ENCODE results near the gene FAM47E.
"Not testable (repeated sequence)": the region's sequence is repeated elsewhere in the genome, so short reads cannot be mapped to it uniquely, and the experiment has no call there.

Gene FAM47E

GRCh38 chr4:76267811-76268210 is 16.3 kb downstream of the FAM47E start:
- no peak for DNase-seq (ENCODE audit: low spot score)
- no peaks in the 10 kb centered on the region for H3K36me3 Mint-ChIP-seq (ENCODE audit: low read depth)
- H3K27me3 Mint-ChIP-seq (ENCODE audit: low read depth) = peaks cover 11% of the 10 kb centered on the region
- no peak overlapping the region for H3K27ac Mint-ChIP-seq
- no peaks in the 10 kb centered on the region for H3K4me1 Mint-ChIP-seq (ENCODE audit: low read depth)
- no peaks in the 10 kb centered on the region for H3K9me3 Mint-ChIP-seq
- no peak overlapping the region for H3K4me3 Mint-ChIP-seq

GRCh38 chr4:76270244-76271175 is 19.0 kb downstream of the FAM47E start:
- Mint-ChIP-seq H3K4me3 (no peak overlapping the region), H3K36me3 (ENCODE audit: low read depth) (no peaks in the 10 kb centered on the region), H3K27me3 (ENCODE audit: low read depth) (peaks cover 29% of the 10 kb centered on the region), H3K9me3 (no peaks in the 10 kb centered on the region), H3K4me1 (ENCODE audit: low read depth) (no peaks in the 10 kb centered on the region), H3K27ac (no peak overlapping the region)
- no peak for DNase-seq (ENCODE audit: low spot score)

- Mint-ChIP-seq H3K4me3 (no peak overlapping the region), H3K27me3 (ENCODE audit: low read depth) (peaks cover 34% of the 10 kb centered on the region)
Observed at GRCh38 chr4:76271248-76271647, 19.7 kb downstream of the FAM47E start.

GRCh38 chr4:76272073-76272472 is 20.6 kb downstream of the FAM47E start:
- Mint-ChIP-seq H3K36me3 (ENCODE audit: low read depth) (no peaks in the 10 kb centered on the region), H3K4me3 (no peak overlapping the region), H3K4me1 (ENCODE audit: low read depth) (no peaks in the 10 kb centered on the region), H3K9me3 (no peaks in the 10 kb centered on the region), H3K27me3 (ENCODE audit: low read depth) (peaks cover 34% of the 10 kb centered on the region), H3K27ac (no peak overlapping the region)
- DNase-seq (ENCODE audit: low spot score) = no peak

More at GRCh38 chr4:76271248-76271647, 19.7 kb downstream of the FAM47E start:
- no peaks in the 10 kb centered on the region for H3K9me3 Mint-ChIP-seq
- H3K36me3 Mint-ChIP-seq (ENCODE audit: low read depth) = no peaks in the 10 kb centered on the region
- no peaks in the 10 kb centered on the region for H3K4me1 Mint-ChIP-seq (ENCODE audit: low read depth)
- DNase-seq (ENCODE audit: low spot score) = no peak
- H3K27ac Mint-ChIP-seq = no peak overlapping the region

- H3K4me1 Mint-ChIP-seq (ENCODE audit: low read depth) = no peaks in the 10 kb centered on the region
Observed at GRCh38 chr4:76272582-76272981, 21.1 kb downstream of the FAM47E start.

GRCh38 chr4:76272999-76273398 is 21.5 kb downstream of the FAM47E start:
- H3K36me3 Mint-ChIP-seq (ENCODE audit: low read depth) = no peaks in the 10 kb centered on the region
- no peak for DNase-seq (ENCODE audit: low spot score)
- H3K4me3 Mint-ChIP-seq = no peak overlapping the region
- no peaks in the 10 kb centered on the region for H3K9me3 Mint-ChIP-seq
- no peak overlapping the region for H3K27ac Mint-ChIP-seq
- H3K27me3 Mint-ChIP-seq (ENCODE audit: low read depth) = peaks cover 34% of the 10 kb centered on the region
- no peaks in the 10 kb centered on the region for H3K4me1 Mint-ChIP-seq (ENCODE audit: low read depth)

More at GRCh38 chr4:76272582-76272981, 21.1 kb downstream of the FAM47E start:
- Mint-ChIP-seq H3K4me3 (no peak overlapping the region), H3K9me3 (no peaks in the 10 kb centered on the region), H3K27me3 (ENCODE audit: low read depth) (peaks cover 34% of the 10 kb centered on the region), H3K27ac (no peak overlapping the region), H3K36me3 (ENCODE audit: low read depth) (no peaks in the 10 kb centered on the region)
- no peak for DNase-seq (ENCODE audit: low spot score)

- Mint-ChIP-seq H3K36me3 (ENCODE audit: low read depth) (no peaks in the 10 kb centered on the region), H3K4me1 (ENCODE audit: low read depth) (no peaks in the 10 kb centered on the region), H3K9me3 (no peaks in the 10 kb centered on the region), H3K4me3 (no peak overlapping the region), H3K27me3 (ENCODE audit: low read depth) (peaks cover 38% of the 10 kb centered on the region), H3K27ac (no peak overlapping the region)
- no peak for DNase-seq (ENCODE audit: low spot score)
Observed at GRCh38 chr4:76275486-76276124, 24.1 kb downstream of the FAM47E start.

GRCh38 chr4:76276813-76277212 is 25.3 kb downstream of the FAM47E start:
- Mint-ChIP-seq H3K4me1 (ENCODE audit: low read depth) (no peaks in the 10 kb centered on the region), H3K9me3 (no peaks in the 10 kb centered on the region)

GRCh38 chr4:76277667-76278066 is 26.1 kb downstream of the FAM47E start:
- H3K9me3 Mint-ChIP-seq = no peaks in the 10 kb centered on the region
- H3K4me3 Mint-ChIP-seq = no peak overlapping the region
- no peaks in the 10 kb centered on the region for H3K4me1 Mint-ChIP-seq (ENCODE audit: low read depth)
- DNase-seq (ENCODE audit: low spot score) = no peak
- H3K36me3 Mint-ChIP-seq (ENCODE audit: low read depth) = no peaks in the 10 kb centered on the region
- peaks cover 35% of the 10 kb centered on the region for H3K27me3 Mint-ChIP-seq (ENCODE audit: low read depth)
- H3K27ac Mint-ChIP-seq = no peak overlapping the region

More at GRCh38 chr4:76276813-76277212, 25.3 kb downstream of the FAM47E start:
- no peak overlapping the region for H3K27ac Mint-ChIP-seq
- H3K4me3 Mint-ChIP-seq = no peak overlapping the region
- H3K36me3 Mint-ChIP-seq (ENCODE audit: low read depth) = no peaks in the 10 kb centered on the region
- DNase-seq (ENCODE audit: low spot score) = no peak
- peaks cover 35% of the 10 kb centered on the region for H3K27me3 Mint-ChIP-seq (ENCODE audit: low read depth)

- DNase-seq (ENCODE audit: low spot score) = no peak
- Mint-ChIP-seq H3K4me1 (ENCODE audit: low read depth) (no peaks in the 10 kb centered on the region), H3K4me3 (no peak overlapping the region), H3K27me3 (ENCODE audit: low read depth) (peaks cover 30% of the 10 kb centered on the region), H3K36me3 (ENCODE audit: low read depth) (no peaks in the 10 kb centered on the region), H3K27ac (no peak overlapping the region), H3K9me3 (no peaks in the 10 kb centered on the region)
Observed at GRCh38 chr4:76278583-76278982, 27.1 kb downstream of the FAM47E start.

GRCh38 chr4:76279462-76279861 is 27.9 kb downstream of the FAM47E start:
- DNase-seq (ENCODE audit: low spot score) = no peak
- no peaks in the 10 kb centered on the region for H3K36me3 Mint-ChIP-seq (ENCODE audit: low read depth)
- no peak overlapping the region for H3K27ac Mint-ChIP-seq

GRCh38 chr4:76280488-76281441 is 29.2 kb downstream of the FAM47E start:
- Mint-ChIP-seq H3K9me3 (no peaks in the 10 kb centered on the region), H3K4me3 (no peak overlapping the region), H3K4me1 (ENCODE audit: low read depth) (no peaks in the 10 kb centered on the region), H3K27ac (no peak overlapping the region), H3K36me3 (ENCODE audit: low read depth) (no peaks in the 10 kb centered on the region), H3K27me3 (ENCODE audit: low read depth) (peaks cover 26% of the 10 kb centered on the region)
- no peak for DNase-seq (ENCODE audit: low spot score)

More at GRCh38 chr4:76279462-76279861, 27.9 kb downstream of the FAM47E start:
- no peak overlapping the region for H3K4me3 Mint-ChIP-seq
- H3K9me3 Mint-ChIP-seq = no peaks in the 10 kb centered on the region
- H3K4me1 Mint-ChIP-seq (ENCODE audit: low read depth) = no peaks in the 10 kb centered on the region
- peaks cover 29% of the 10 kb centered on the region for H3K27me3 Mint-ChIP-seq (ENCODE audit: low read depth)

- peaks cover 28% of the 10 kb centered on the region for H3K27me3 Mint-ChIP-seq (ENCODE audit: low read depth)
- not testable (repeated sequence) for H3K4me1 Mint-ChIP-seq (ENCODE audit: low read depth); H3K9me3 Mint-ChIP-seq; H3K36me3 Mint-ChIP-seq (ENCODE audit: low read depth); DNase-seq (ENCODE audit: low spot score); H3K4me3 Mint-ChIP-seq; H3K27ac Mint-ChIP-seq
Observed at GRCh38 chr4:76281594-76281993, 30.1 kb downstream of the FAM47E start.
